ENCODE data around the gene ARID5A. TPM values are rescaled to one million over a fixed set of nuclear protein-coding genes. Genes with fewer than 3 reads are reported as not detected.
"Not testable (repeated sequence)": the region's sequence is repeated elsewhere in the genome, so short reads cannot be mapped to it uniquely, and the experiment has no call there.

Gene ARID5A
- total RNA-seq, 1 donor from 2014 or later, result 9.7 TPM

DNA sequence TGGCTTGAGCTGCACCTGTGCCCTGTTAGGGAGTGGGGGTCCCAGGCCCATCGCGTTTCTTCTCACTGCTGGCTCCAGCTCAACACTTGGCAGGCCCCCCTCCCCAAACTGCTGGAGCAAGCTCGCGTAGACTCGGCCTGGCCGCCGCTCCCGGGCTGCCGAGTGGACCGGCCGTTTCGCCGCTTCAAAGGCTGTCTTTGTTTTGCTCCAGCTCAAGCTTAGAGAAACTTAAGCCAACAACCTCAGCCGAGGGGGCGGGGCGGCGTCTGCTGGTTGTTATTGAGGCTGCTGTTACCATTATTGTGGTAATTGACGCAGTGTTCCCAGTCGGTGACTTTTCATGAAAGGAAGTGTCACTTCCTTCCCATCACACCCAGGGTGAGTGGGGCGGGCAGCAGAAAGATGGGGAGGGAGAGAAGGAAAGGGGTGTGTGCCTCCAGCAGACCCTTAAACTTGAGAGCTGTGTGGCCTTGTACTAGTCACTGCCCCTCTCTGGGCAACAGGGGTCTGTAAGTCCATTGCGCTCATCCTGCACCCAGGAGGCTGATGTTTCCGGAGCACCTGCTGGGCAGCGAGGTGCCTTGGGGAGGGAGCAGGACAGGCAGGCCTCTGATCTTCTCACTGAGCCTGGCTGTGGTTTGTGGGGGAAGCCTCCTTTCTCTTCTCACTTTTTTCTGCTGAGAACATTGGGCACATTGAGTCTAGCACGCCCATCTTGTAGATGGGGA lies 2.1 kb downstream of the ARID5A start:
- DNase-seq (ENCODE audit: low read depth in 2 of 2), result peak; percentile 72 to 84

DNA sequence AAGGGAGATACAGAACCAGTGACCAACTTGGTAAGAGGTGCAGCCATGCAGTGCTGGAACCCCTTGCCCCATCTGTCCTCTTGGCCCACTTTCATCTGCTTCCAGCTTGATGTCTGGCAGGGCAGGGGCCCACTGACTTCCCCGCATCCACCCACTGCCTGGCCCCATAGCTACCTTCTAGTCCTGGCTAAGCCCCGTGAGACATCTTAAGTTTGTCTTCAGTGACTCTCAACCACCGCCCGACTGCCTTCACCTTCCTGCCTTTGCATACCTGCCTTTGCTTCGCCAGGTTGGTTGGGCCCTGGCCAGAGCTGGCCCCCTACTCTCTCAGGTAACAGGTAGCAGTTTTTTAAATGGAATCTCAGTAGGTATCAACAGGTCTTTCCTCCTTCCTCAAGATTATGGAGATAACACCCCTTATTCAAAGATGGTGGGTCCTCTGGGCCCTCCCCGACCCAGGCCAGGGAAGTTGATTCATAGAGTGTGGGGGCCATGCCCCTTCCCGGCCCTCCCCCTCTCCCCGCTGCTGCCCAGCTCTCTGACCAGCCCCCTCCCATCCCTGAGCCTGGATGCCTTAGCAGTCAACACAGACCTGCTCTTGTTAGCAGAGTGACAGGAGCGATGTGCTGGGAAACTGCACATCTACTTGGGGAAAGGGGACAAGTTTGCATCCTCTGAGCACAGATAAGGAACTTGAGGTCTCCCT lies 2.8 kb downstream of the ARID5A start:
- DNase-seq (ENCODE audit: low read depth in 2 of 2), result no peak

DNA sequence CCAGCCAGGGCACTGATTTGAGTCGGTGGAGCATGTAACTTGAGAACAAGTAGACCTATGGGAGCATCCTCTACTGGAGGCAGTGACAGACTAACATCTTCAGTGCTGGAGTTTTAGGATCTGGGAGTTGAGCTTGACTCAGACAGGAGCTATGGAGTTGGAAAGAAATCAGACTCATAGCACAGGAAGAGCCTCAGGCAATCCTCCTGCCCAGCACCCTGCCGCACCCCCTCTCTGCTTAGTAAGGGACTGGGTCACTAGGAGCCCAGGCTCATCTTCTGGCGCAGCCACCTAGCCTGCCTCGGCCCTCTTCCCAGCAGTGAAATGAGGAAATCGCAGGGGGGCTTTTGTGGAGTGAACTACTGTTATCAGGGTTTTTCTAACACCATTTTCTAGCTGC lies 3.6 kb downstream of the ARID5A start:
- no peak for DNase-seq (ENCODE audit: low read depth in 2 of 2)

DNA sequence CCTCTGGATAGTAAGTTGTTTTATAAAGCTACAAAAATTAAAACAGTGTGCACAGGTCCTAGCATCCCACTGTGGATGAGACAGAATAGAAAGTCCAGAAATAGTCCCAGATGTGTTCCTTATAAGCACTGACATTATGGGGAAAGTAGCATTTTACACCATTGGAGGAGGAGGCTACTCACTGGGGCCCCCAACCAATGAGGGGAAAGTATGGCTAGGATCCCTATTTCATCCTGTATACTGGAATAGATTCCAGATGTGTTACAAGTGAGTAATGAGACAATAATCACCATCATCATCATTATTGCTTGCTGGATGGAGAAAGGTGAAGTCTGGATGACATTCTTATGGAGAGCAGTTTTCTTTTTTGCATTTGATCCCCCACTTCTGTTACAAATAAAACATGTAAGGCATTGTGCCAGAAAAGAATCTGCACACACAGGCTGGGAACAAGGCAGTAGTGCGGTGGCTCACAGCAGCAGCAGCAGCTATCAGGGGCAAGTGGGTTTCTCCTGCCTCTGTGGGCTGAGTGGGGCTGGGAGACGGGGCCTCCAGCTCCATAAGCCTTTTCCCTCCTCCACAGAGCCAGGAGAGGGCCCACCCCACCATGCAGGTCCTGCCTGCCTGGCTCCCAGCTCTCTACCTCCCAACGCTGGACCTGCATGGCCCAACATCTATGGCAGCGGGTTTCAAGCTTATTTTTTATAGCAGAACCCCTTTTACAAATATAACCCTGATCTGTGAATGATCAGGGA lies 5.0 kb downstream of the ARID5A start:
- DNase-seq (ENCODE audit: low read depth in 2 of 2), result no peak

GRCh38 chr2:96542357-96542977 lies 5.9 kb downstream of the ARID5A start:
- no peak for DNase-seq (ENCODE audit: low read depth in 2 of 2)

GRCh38 chr2:96546321-96546720 lies 9.8 kb downstream of the ARID5A start:
- DNase-seq (ENCODE audit: low read depth in 2 of 2), result no peak

DNA sequence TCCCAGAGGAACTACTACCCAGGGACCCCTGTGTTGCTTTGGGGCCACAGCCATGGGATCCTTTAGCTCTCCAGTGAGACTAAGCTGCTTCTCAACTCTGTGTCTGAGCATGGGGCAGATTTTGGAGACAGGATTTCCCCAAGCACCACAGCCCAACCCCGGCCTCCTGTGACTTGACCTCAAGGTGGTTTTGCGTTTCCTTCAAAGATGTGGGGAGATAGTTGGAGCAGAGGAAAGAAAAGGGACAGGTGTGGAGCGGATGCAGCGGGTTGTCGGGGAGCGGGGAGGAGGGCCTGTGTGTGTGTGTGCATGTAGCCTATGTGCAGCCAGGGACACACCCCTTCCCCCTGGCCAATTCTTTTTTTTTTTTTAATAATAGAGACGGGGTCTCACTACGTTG lies 10.2 kb downstream of the ARID5A start:
- DNase-seq (ENCODE audit: low read depth in 2 of 2), result no peak

DNA sequence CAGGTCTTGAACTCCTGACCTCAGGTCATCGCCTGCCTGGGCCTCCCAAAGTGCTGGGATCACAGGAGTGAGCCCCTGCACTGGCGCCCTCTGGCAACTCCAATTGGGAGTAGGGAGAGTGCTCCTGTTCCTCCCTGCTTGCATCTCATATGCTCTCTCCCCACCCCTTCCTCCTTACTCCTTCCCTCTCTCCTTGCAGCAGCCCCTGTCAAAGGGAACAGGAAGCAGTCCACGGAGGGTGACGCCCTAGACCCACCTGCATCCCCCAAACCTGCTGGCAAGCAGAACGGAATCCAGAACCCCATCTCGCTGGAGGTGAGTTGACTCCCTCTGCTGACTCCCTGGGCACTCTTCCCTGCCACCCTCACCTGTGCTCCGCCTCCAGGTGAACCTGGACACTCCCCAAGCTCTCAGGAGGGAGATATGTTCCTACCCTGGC lies 10.7 kb downstream of the ARID5A start:
- no peak for DNase-seq (ENCODE audit: low read depth in 2 of 2)

DNA sequence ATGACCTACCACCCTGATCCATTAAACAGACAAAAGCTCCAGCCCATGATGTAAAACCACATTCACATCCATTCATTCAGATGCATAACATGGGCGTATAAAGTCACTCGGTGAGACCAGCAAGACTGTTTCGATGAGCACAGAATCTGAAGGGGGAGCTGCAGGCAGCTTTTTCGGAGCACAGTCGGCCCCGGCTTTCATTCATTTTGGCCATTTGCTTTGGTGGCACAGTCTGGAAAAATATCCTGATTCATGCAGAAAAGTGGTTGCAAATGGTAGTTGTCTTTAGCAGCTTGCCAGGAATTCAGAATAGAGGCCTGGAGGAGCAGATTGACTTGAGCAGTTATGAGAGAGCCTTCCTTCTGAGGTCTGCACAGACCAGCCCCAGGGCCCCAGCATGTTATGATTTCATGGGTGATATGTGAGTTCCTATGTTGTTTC lies 11.2 kb downstream of the ARID5A start:
- DNase-seq (ENCODE audit: low read depth in 2 of 2), result no peak

- DNase-seq (ENCODE audit: low read depth in 2 of 2), result no peak
Observed at GRCh38 chr2:96548558-96549465, 12.3 kb downstream of the ARID5A start.

DNA sequence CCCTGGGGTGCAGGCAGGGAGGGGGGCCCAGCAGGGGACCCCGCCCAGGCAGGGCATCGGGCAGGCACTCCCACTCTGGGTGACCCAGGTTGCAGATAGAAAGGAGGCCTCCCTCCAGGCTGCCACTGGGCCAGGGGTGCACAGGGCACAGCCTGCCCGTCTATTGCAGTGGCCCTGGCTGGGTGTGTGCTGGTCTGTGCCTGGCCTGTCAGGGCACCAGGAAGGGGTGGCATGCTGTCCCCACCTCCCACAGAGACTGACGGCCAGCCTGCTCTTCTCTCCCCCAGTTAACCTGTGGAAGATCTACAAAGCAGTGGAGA lies 12.9 kb downstream of the ARID5A start:
- DNase-seq (ENCODE audit: low read depth in 2 of 2), result no peak

DNA sequence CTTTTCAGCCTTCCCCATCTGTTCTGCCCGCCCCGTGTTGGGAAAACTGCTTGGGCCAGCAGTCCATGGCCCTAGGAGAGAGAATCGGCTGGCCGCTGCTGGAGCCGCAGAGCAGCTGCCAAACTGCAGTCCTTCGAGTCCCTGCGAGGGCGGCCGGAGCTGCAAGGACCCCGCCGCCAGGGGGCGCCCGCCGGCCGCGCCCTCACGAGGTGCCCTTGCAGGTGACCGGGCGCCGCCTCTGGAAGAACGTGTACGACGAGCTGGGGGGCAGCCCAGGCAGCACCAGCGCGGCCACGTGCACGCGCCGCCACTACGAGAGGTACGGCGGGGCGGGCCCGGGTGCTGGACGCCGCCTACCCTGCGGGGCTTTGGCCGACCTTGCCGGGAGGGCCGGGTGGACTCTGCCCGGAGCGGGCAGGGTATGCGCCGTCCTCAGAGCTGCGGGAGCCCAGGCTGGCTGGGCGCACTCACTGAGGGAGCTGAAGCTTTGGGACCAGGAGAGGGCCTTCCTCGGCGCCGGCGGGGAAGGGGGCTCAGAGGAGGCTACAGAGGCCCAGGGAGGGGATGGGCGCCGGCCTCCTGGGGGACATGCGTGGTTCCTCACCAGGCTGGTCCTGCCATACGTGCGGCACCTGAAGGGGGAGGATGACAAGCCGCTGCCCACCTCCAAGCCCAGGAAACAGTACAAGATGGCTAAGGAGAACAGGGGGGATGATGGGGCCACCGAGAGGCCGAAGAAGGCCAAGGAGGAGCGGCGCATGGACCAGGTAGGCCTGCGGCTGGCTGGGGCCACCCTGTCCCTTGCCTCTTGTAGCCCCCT lies 13.6 kb downstream of the ARID5A start:
- DNase-seq (ENCODE audit: low read depth in 2 of 2), result peak in 1 of 2 donors; percentile 30

DNA sequence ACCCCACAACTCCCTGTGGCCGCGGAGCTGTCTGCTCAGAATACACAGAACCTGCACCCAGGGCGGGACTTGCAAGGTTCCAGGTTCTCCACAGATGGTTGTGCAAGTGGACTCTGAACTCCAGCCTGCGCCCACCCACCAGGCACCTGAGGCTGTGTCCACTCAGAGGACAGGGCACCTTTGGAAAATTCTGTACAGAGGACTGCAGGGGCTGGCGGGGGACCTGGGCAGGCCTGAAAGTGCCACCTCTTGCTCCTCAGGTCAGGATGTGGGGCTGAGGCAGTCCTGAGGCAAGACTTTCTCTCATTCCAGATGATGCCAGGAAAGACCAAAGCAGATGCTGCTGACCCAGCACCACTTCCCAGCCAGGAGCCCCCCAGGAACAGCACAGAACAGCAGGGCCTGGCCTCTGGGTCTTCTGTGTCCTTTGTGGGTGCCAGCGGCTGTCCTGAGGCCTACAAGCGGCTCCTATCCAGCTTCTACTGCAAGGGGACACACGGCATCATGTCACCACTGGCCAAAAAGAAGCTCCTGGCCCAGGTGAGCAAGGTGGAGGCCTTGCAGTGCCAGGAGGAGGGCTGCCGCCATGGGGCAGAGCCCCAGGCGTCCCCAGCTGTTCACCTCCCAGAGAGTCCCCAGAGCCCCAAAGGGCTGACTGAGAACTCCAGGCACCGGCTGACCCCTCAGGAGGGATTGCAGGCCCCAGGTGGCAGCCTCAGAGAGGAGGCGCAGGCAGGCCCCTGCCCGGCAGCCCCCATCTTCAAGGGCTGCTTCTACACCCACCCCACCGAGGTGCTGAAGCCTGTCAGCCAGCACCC lies 14.4 kb downstream of the ARID5A start:
- no peak for DNase-seq (ENCODE audit: low read depth in 2 of 2)

- no peak for DNase-seq (ENCODE audit: low read depth in 2 of 2)
Observed at GRCh38 chr2:96551605-96552314, 15.2 kb downstream of the ARID5A start.

DNA sequence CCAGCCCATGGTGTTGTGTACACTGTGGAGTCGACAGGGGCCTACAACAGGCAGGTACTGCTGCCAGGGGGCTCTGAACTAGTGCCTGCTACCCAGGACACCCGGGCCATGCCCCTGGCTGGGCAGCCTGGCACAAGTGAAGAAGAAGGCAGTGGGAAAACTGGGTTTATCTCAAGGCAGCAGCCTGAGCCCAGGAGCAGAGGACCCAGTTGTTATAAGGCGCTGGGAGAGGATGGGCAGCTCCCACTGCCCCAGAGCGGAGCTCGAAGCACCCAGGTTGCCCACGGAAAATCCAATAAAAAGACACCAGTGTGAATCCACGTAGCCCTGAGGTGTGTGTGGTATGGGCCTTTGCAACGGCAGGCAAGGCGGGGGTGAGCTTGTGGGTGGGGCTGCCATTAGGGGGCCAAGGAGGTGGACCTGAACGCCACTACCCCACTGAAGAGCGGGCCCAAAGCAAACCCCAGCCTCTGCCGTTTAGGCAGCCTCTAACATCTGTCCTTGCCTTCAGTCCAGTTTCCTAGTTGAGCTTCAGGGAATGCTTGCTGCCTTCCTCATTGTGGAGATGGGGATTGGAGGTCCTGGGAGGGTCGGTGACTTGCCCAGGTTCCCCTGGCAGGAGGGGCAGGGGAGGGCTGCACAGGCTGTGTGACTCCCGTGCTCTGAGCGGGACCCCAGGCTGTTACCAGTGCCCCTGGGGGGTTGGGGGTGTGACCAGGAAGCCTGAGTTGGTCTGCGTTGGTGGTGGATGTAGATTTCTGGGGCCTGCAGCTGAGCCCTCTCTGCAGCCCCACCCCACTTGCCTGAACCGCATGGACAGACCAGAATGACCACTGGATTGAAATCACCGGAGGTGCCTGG lies 16.0 kb downstream of the ARID5A start:
- no peak for DNase-seq (ENCODE audit: low read depth in 2 of 2)

DNA sequence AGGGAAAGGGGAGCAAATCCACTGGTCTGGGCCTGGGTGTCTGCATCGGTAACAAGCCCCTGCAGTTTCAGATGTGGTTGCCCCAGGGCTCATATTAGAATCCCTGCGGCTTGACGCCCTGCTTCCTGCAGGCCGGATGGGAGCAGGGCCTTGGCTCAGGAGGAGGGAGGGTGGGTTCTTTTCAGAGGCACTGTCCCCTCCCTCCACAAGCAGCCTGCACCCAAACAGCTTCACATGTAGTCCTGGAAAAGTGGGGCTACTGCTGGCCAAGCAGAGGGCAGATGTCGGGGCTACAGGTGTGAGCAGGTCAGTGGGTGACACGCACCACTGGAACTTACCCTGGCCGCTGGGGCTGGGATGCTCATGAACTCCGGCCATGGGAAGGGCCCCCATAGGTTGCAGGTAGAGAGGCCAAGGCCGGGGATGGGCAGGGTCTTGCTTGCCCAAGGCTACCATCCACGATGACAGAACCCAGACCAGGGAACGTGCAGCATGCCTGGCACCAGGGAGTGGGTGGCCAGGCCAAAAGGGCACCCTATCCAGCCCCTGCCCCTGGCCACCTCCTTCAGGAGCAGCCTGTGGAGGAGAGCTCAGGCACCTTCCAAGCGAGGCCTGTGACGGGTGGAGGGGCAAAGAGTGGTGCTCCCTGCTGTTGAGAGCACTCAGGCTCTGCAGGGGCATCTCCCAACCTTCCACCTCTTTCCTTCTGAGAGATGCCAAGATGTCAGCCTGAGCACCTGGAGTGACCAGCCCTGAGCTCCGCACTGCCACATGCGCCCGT lies 16.8 kb downstream of the ARID5A start:
- DNase-seq (ENCODE audit: low read depth in 2 of 2), result no peak

DNA sequence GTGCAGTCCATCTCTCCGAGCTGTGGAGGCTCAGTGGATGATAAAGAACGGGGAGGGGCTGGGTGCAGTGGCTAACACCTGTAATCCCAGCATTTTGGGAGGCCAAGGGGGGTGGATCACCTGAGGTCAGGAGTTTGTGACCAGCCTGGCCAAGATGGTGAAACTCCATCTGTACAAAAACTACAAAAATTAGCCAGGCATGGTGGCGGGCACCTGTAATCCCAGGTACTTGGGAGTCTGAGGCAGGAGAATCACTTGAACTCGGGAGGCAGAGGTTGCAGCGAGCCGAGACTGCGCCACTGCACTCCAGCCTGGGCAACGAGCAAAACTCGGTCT lies 17.4 kb downstream of the ARID5A start:
- DNase-seq (ENCODE audit: low read depth in 2 of 2), result not testable (repeated sequence)
